Hematopoietic multipotent progenitor cell treated with erythropoietin and hydrocortisone succinate and interleukin-3 and kit ligand, for 17 days (in vitro differentiated cells): ENCODE data around the gene MTOR.
"Not testable (repeated sequence)": the region's sequence is repeated elsewhere in the genome, so short reads cannot be mapped to it uniquely, and the experiment has no call there.

Experiments
- DNase-seq: peaks from one replicate; pipeline ENCODE4 v3.0.0-alpha.2; 2015; ENCODE audit warnings: low spot score

The MTOR gene

DNA sequence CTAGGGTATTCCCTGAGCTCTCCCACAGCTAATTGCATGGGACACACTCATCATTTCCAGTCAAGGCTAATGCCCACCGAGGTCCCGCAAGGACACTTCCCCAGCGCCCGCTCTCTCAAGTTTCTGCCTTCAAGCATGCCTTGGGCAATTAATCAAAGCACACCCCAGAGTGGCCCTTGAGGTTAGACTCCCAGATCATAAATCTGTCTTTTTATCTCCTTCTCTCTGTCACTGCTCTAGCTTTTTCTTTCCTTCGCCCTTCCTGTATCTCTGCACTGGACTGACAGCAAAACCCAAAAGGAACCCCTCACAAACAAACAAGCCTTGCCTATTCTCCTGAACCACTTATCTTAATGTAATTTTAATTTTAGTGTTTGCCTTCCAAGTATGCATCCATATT, 154.8 kb downstream of the MTOR start:
- DNase-seq: no peak

DNA sequence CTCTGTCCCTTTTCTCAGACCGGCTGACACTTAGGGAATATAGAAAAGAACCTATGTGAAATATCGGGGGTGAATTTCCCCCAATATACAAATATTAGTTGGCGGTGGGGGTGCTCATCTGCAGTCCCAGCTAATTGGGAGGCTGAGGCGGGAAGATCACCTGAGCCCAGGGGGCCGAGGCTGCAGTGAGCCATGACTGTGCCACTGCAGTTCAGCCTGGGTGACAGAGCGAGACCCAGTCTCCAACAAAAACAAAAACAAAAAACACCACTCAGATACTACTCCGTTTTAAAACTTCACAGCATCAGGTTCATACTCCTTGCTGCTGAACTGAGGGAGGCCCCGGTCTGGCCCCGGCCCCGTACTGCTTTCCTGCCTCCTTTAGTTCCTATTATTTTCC, 156.8 kb downstream of the MTOR start:
- DNase-seq: no peak

DNA sequence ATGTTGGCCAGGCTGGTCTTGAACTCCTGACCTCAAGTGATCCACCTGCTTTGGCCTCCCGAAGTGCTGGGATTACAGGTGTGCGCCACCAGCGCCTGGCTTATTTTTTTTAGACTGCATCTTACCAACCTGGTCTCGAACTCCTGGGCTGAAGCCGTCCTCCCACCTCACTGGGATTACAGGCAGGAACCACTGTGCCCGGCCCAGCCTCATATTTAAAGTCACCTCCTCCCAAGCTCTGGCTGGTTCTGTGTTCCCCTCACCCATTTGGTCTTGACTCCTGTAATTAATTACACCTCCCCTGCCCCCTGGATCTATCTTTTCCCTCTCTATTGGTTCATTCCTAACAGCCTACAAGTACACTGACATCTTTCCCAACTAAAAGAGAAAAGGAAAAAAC, 161.0 kb downstream of the MTOR start:
- no peak for DNase-seq

DNA sequence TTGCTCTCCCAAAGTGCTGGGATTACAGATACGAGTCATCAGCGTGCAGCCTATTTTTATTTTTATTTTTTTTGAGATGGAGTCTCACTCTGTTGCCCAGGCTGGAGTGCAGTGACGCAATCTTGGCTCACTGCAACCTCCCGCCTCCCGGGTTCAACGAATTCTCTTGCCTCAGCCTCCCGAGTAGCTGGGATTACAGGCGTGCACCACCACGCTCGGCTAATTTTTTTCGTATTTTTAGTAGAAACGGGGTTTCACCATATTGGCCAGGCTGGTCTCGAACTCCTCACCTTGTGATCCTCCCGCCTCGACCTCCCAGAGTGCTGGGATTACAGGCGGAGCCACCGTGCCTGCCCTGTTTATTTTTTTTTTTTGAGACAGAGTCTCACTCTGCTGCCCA, 161.5 kb downstream of the MTOR start:
- DNase-seq: not testable (repeated sequence)

DNA sequence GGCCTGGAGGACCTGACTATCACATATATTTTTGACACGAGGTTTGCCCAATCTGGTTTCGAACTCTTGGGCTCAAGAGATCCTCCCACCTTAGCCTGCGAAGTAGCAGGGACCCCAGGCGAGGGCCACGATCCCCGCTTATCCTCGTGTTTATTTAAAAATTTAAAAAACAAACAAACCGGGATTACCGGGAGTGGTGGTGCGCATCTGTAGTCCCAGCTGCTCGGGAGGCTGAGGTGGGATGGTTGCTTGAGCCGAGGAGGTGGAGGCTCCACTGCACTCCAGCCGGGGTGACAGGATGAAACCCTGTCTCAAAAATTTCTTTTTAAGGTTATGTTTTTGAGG, 162.2 kb downstream of the MTOR start:
- DNase-seq: no peak

DNA sequence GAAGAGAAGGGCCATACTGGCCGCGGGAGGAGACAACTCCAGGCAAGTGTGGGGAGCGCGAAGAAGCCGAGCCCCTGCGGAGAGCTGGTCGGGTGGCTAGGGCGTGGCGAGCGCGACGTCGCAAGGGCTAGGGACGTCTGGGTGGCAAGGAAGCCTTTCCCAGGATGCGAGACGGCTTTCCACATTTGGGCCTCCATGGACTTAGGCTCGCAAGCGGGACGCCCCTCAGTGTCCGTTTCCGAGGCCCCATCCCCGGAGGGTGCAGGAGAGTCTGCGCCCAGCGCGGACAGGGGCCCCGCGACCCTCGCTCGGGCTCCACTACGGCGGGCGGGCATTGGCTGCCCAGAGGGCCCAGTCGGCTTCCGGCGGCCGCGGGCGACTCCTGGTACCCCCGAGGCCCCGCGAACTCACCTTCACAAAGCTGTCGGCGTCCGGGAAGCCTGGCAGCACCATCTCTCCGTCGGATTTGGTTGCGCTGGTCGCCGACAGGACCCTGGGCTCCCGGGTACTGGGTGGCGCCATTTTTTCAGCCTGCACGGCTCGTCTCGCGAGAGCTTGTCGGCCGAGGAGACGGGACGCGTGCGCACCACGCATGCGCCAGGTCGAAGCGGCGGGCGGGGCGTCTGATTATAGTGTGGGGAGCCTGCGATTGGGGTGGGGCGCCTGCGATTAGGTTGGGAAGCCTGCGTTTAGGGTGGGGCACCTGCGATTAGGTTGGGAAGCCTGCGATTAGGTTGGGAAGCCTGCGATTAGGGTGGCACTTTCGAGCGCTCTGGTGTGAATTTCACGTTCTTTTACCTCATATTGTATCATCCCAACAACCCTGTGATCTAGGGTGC, 162.8 kb downstream of the MTOR start, which contains the start of gene EXOSC10:
TSS of gene EXOSC10 (minus strand) at position 560 of the 839 bp plus-strand sequence. CDS start at position 522, 38 bp downstream.
- peak; percentile 98 for DNase-seq

DNA sequence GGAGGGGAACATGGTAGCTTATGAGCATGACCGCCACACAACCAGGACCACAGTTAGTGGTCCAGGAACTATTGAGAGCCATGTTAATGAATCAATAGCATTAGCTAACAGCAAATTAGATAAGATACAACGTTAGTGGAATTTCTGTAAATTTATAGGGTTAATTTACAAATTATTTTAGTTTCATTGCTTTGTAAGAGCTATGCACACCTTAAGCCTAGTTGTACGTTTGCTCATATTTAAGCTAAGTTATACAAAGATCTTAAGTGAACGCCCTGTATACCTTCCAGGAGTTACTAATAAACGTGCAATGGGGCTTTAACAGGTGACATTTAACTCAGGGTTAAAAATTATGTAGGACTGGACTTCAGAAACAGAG, 163.4 kb downstream of the MTOR start:
- no peak for DNase-seq

DNA sequence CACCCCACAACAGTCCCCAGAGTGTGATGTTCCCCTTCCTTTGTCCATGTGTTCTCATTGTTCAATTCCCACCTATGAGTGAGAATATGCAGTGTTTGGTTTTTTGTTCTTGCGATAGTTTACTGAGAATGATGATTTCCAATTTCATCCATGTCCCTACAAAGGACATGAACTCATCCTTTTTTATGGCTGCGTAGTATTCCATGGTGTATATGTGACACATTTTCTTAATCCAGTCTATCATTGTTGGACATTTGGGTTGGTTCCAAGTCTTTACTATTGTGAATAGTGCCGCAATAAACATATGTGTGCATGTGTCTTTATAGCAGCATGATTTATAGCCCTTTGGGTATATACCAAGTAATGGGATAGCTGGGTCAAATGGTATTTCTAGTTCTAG, 178.6 kb downstream of the MTOR start:
- not testable (repeated sequence) for DNase-seq

DNA sequence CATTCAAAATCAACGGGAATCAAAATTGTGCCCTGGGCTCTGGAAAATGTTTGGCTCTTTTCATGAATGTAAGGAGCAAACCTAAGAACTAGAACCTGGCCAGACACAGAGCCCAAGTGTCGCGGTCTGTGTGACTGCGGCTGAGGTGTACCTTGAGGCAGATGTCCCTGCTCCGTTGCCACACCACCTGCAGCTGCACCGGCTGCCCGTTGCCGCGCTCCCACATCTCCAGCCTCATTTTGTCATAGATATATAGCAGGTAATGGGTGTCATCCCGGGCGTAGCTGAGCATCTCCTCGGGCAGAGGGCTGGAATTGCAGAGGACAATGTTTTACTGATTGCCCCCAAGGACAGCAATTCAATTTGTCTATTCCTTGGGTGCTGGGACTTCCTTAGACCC, 181.4 kb downstream of the MTOR start:
- DNase-seq: no peak

DNA sequence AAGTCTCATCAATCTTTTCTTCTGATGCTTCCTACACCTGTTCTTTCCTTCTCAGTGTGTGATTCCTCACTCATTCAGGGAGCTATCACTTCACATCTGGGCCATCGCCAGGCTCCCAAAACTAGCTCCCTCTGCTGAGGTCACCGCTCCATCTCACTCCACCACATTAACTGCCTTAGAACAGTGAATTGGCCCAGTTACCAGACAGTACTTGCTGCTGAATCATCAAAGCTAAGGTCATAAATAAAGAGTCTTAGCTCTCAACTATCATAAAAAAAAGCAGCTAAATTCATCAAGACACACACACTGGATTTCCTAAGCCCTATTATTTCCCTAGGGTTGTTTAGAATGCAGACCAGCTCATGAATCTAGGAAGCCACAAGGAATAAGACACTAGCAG, 183.7 kb downstream of the MTOR start:
- DNase-seq: no peak

DNA sequence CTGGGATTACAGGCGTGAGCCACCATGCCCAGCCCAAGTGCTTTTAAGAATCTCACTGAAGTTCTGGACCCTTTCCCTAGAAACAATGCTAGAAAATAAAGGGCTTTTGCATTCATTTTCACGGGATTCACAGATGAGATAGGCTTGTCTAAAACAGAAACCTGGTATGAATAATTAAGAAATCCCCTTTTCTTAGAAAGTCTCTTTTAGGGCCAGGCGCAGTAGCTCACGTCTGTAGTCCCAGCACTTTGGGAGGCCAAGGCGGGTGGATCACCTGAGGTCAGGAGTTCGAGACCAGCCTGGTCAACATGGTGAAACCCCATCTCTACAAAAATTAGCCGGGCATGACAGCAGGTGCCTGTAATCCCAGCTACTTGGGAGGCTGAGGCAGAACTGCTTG, 189.0 kb downstream of the MTOR start:
- not testable (repeated sequence) for DNase-seq

DNA sequence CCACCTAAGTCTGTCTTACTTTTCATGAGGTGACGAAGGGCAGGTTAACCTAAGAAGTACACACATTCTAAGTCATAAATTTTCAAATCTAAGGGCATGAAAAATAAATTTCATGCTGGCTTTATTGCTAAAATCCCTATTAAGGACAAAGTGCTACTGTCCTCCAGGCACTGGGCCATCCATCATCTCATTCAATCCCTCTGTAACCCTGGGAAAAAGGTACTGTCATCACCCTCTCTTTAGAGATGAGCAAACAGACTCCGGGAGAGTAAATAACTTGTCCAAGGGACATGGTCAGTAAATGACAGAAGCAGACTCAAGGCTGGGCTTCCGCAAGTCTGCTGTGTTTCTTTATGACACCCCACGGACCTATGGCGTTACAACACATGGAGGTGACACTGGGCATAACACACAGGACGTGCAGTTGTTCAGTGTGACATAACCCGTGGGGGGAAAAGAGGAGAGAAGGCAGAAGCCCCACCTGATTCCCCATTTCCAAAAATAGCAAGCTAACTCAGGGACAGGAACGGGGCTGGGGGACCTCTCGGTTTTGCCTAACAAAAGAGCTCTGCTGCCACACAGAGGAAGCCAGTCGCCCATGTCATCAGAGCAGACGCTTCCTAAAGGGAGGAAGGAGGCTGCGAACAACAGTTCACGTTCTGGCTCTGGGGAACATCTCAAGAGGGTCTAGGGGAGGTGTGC, 190.0 kb downstream of the MTOR start:
- no peak for DNase-seq

DNA sequence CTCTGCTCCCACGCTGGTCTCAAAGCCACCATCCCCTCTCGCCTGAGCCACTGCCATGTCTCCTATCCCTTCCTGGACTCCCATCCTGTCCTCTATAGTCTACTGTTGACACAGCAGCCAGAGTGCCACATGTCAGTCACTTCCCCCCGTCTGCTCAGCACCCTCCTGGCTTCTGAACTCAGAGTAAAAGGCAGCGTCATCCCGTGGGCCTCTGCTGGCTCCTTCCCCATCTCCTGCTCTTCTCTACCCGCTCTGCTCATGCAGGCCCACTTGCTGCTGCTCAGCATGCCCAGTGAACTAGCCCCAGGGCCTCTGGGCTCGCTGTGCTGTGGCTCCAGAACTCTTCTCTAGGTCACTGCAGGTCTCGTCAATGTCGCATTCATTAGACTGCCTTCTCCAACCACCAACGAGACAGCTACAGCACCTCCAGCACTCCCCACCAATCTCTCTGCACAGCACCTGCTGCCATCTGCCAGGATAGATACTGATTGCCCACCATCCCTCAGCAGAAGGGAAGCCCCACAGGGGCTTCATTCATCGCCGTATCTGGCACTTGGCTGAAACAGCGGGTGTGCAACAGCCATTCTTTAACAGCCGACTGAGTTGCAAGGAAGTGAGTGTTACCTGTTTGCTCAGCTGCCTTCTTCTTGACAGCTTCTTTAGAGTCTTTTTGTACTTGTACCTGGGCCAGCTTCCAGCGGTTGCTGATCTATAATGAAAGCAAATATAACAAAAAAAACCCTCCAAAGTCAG, 190.7 kb downstream of the MTOR start:
- DNase-seq: no peak

DNA sequence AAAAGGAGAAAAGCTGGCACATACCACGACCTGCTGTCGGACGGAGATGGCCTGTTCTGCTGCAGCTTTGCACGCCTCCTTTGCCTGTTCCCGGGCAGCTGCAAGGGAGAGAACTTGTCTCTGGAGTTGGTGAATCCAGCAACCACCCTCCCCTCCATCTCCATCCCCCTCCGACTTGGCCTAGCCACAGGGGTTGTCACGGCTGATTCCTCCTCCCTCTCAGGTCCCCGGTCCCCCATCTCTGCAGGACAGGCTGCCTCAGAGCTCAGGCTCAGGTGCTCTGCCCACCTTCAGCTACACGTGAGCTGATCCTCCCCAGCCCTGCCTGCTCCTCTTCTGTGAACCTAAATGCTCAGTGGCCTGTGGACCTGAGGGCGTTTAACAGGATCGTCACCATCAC, 191.5 kb downstream of the MTOR start:
- no peak for DNase-seq

DNA sequence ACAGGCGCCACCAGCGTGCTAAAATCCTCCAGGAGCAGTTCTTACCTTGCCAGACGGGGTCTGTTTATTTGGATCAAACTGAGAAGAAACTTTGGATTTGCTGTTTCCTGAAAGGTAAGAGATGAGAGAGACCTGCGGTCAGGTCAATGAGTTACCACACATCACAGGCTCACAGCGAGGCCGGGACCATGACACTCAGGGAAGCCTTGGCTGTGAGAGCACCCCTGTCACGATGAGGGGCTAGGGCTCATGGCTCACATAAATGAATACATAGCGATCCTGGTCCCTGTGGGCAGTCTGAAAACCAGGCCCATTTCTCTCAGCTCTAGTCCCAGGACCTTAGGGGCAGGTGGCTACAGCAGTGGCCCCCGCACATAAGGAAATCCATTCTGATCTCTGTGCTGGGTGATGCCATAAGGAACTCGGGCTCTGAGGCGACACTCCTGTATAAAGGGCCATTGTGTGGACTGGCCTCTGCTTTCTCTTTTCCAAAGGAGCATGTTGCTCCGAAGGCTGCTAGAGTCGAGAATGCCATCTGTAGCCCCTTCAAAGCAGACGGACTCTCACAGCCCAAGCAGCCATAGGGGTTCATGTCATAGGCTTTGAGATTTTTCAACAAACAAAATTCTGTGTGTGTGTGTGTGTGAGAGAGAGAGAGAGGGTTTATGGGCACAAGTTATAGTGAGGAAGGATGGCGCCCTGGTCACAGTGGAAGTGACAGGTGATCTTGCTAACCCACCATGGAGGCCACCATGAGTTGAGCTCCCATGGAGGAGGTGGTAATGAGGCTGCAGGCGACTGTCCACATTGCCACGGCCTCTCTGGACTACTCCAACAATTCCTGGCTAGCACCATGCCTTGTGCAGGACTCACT, 193.5 kb downstream of the MTOR start:
- DNase-seq: no peak

DNA sequence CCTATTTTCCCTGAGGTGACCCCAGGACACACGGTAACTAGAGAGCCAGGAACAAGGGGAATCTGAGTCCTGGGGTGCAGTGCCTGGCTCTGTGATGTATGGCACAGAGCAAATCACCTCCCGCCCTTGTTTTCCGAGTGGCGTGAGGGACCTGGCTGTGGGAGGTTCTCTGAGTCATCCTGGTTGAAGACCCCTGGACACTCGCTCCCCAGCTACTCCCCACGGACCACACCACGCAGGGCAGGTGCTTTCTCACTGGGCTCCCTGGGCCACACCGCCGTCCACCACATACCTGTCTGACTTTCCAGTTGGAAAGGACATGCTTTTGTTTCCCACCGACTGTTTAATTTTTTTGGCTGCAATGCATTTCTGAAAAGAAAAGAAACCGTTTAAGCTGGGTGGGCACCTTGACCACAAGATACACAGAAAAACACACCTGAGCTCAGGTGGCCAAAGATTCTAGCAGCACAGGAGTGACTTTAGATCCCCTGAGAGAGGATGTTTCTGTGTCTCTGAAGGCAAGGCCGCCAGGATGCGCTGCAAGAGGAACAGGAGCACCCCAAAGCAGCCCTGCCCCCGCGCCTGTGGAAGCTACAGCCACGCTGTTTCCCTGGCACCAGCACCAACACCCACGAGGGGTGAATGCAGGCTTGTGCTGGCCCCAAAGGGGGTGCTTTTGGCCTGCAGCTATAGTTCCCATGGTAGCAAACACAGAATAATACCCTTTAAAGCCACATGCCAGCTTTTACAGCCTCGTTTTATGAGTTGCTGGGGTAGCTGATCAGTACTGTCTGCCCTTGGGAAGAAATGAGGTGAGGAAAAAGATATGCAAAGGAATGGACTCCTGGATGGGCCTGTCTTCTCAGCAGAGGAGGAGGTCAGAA, 194.4 kb downstream of the MTOR start:
- no peak for DNase-seq

DNA sequence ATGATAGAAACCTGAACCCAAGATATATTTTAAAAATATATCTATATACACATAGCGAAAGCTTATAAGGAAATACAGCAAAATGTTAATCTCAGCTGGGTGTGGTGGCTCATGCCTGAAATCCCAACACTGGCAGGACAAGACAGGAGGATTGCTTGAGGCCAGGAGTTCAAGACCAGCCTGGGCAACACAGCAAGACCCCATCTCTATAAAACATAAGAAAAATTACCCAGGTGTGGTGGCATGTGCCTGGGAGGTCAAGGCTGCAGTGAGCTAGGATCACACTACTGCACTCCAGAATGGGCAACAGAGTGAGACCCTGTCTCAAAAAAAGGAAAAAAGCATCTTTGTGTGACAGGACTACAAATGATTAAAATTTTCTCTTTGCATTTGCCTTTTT, 196.6 kb downstream of the MTOR start:
- DNase-seq: no peak

DNA sequence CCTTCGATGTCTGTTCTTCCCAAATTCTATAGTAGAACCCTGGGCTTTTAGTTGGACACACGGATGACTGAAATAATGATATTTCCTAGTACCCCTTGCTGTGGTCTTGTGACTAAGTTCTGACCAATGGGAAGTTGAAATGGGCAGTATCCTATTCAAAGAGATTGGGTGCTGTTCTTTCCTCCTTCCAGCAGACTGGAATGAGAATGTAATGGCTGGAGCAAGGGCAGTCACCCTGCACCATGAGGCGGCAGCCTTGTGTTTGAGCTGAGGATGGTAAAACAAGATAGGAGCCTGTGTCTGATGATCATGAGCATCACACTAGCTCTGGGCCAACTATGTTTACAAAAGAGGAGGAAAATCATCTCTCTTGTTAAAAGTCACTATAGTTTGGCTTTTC, 197.4 kb downstream of the MTOR start:
- no peak for DNase-seq

DNA sequence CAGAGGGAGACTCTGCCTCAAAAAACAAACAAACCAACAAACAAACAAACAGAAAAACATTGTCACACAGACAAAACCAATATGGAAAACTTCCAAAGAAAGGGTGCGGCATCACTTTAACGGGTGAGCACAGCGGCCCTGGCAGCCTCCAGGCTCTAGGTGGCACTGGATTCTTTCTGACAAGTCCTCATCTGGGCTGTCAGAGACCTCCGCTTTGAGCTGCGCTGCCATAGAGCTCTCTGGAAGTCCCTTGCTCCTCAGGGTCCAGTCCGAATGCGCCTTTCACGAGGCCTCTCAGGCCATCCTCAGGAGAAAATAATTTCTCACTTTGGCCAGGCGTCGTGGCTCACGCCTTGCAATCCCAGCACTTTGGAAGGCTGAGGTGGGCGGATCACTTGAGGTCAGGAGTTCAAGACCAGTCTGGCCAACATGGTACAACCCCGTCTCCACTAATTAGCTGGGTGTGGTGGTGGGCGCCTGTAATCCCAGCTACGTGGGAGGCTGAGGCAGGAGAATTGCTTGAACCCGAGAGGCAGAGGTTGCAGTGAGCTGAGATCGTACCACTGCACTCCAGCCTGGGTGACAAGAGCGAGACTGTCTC, 198.3 kb downstream of the MTOR start:
- DNase-seq: not testable (repeated sequence)

DNA sequence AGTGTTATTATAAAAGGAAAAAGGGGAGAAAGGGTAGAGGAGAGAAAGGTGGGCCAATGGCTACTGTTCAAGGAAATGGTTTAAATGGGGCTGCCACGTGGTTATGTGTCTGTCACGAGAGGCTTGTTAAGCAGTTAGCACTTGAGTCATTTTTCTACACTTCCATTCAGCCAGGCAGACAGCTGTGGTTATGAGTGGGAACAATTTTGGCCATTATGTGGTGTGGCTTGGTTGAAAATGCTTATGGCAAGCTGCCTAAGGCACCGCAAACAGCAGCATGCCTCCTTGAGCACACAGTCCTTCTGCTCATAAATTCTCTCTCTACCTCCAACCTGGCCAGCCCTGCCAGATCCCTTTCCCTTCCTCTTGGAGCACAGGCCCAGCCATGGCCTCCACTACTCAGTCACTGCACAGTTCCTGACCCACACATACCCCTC, 199.4 kb downstream of the MTOR start:
- DNase-seq: no peak
